Muscle of back (tissue), 13 donors: ENCODE data around the gene ARID3B. TPM values are rescaled to one million over a fixed set of nuclear protein-coding genes. Genes with fewer than 3 reads are reported as not detected.
A peak's percentile ranks its signal among the peaks of the same experiment; 100 is the strongest.
"Not testable (repeated sequence)": the region's sequence is repeated elsewhere in the genome, so short reads cannot be mapped to it uniquely, and the experiment has no call there.

Experiments
- DNase-seq, 3 donors: peaks; one replicate each; pipeline versions ENCODE4 v3.0.0 to v3.0.0-alpha.2; 2013
- long read RNA-seq, 9 donors: transcript quantifications; one replicate each; lab custom pipeline, GENCODE V29; 2026
- polyA plus RNA-seq, 10 donors: library from polyadenylated mRNA; unstranded; fragments of 120-200 nt; gene quantifications; one replicate each; pipeline ENCODE4 v1.2.1, GENCODE V29; 2013; ENCODE audit not compliant: insufficient read length in 10 of 10

The ARID3B gene
- polyA plus RNA-seq = 1 to 10 TPM; 3.5 to 6.5 (median 4.9) TPM
- long read RNA-seq, donor 1 = 0 reads
- long read RNA-seq, donor 2 = 0 reads
- long read RNA-seq, donor 3 = 0 reads
- long read RNA-seq, donor 4, full-length matches to known transcripts = 1 of 1 reads
- long read RNA-seq, donor 4, partial matches to known transcripts = 0 of 1 reads
- long read RNA-seq, donor 4, other reads (novel, unspliced or antisense) = 0 of 1 reads
- long read RNA-seq, donor 5 = 0 reads
- long read RNA-seq, donor 6 = 0 reads
- long read RNA-seq, donor 7 = 0 reads
- long read RNA-seq, donor 8, partial matches to known transcripts = 0 of 1 reads
- long read RNA-seq, donor 8, other reads (novel, unspliced or antisense) = 0 of 1 reads
- long read RNA-seq, donor 9 = 0 reads

GRCh38 chr15:74540761-74541493, at the start of gene ARID3B:
Gene ARID3B, plus strand, starts transcription at chr15:74541220. Its CDS starts 2,717 bp downstream, at chr15:74543937.
- peak; percentile 95 to 97 (median 97) for DNase-seq

- no peak for DNase-seq
Measured at GRCh38 chr15:74496648-74497047, 44.4 kb upstream of the ARID3B start.

DNA sequence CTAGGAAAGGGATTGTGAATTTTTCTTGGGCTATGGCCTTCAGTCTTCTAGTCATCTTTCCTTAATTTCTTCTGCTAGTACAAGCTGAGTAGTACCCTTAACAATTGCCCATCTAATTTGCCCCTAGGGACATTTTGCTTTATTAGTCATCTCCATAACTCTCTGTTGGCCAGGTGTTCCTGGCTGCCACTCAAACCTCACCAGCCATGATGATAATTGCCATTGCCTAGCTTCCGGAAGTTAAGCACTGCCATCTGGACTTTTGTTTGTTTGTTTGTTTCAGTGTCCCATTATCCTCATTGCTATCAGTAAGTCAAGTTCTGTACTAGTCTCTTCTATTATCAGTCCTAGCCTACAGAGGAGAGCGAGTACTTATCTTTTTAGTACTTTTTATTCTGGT, 43.4 kb upstream of the ARID3B start:
- DNase-seq = no peak

GRCh38 chr15:74499366-74499765, 41.7 kb upstream of the ARID3B start:
- DNase-seq = no peak

- DNase-seq = no peak
Measured at GRCh38 chr15:74500401-74500800, 40.6 kb upstream of the ARID3B start.

DNA sequence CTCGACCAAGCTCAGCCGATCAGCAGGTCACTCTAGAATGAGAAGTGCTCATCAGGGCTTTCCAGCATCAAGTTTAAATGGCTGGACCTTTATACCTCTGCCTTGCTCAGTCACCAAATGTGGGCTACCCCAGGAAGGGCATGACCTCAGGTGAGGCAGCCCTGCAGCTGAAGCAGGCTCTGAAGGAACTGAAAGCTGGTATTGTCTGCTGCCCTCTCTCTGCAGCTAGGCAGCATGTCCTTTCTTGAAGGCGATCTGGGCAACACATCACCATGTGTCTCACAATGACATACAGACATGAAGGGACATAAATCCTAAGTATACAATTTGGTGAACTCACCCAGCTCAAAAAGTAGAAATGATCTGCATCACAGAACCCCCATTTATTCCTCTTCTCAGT, 38.7 kb upstream of the ARID3B start:
- DNase-seq = no peak

- DNase-seq = no peak
Measured at GRCh38 chr15:74504418-74504817, 36.6 kb upstream of the ARID3B start.

DNA sequence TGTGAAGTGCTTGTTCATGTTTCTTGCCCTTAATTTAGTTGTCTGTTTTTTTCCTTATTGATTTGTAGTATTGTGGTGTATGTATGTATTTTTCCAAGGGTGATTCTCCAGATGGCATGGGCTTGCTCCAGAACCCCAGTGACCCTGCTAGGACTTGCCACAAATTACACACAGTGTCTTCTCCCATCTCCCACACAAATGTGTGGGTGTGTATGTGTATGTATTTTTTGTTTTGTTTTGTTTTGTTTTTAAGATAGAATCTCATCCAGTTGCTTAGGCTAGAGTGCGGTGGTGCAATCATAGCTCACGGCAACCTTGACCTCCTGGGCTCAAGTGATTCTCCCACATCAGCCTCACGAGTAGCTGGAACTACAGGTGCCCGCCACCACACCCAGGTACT, 36.2 kb upstream of the ARID3B start:
- no peak for DNase-seq

GRCh38 chr15:74505837-74506514, 35.0 kb upstream of the ARID3B start:
- no peak for DNase-seq

DNA sequence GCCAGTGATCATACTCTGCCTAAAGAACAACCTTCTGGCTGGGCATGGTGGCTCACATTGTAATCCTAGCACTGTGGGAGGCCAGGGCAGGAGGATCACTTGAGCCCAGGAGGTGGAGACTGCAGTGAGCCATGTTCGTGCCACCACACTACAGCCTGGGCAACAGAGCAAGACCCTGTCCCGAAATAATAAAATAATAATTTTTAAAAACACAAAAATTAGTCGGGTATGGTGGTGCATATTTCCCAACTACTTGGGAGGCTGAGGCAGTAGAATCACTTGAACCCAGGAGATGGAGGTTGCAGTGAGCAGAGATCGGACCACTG, 34.5 kb upstream of the ARID3B start:
- no peak for DNase-seq

DNA sequence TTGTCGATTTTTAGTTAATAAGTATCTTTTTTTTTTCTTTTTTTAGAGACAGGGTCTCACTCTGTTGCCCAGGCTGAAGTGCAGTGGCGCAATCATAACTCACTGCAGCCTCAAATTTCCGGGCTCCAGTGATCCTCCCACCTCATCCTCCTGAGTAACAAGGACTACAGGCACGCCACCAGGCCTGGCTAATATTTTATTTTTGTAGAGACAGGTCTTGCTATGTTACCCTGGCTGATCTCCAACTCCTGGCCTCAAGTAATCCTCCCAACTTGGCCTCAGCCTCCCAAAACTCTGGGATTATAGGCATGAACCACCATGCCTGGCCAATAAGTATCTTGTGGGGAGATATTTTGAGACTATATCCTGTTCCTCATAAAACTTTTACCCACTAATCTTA, 29.4 kb upstream of the ARID3B start:
- no peak for DNase-seq

DNA sequence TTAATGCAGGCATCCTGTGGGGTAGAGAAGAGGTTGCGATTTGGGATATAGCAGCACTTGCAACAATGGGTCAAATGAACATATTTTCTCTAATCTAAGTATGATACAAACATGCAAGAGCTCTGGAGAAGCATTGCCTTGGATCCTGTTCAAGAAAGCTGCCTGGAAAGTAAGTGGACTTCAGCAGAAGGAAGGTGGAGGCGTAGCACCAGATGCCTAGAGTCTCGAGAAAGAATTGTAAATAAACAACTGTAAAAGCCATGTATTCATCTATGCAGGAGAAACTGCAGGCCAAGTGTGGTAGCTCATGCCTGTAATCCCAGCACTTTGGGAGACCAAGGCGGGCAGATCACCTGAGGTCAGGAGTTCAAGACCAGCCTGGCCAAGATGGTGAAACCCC, 27.0 kb upstream of the ARID3B start:
- not testable (repeated sequence) for DNase-seq

- DNase-seq = no peak
Measured at GRCh38 chr15:74517096-74517495, 23.9 kb upstream of the ARID3B start.

DNA sequence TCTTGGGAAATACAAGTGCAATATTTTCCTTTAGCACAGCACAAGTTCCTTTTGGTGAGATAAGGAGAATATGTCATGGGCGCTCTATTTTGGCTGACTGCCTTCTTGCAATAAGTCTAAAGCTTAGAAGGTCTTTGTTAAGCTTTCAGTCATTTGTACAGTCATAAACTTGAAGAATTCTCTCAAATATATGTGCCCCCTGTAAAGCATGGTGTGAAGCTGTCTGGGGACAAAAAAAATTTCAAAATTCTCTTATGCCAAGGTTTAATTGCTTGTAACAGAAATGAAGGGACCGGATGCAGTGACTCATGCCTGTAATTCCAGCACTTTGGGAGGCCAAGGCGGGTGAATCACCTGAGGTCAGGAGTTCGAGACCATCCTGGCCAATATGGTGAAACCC, 21.7 kb upstream of the ARID3B start:
- no peak for DNase-seq

DNA sequence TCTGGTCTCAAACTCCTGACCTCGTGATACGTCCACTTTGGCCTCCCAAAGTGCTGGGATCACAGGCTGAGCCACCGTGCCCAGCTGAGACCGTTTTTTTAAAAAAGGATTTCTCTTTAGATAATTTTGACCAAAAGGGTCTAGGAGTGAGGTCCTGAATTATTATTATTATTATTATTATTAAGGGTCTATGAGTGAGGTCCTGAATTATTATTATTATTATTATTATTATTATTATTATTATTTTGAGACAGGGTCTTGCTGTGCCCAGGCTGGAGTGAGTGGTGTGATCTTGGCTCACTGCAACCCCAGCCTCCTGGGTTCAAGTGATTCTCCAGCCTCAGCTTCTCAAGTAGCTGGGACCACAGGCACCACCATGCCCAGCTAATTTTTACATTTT, 20.6 kb upstream of the ARID3B start:
- no peak for DNase-seq

DNA sequence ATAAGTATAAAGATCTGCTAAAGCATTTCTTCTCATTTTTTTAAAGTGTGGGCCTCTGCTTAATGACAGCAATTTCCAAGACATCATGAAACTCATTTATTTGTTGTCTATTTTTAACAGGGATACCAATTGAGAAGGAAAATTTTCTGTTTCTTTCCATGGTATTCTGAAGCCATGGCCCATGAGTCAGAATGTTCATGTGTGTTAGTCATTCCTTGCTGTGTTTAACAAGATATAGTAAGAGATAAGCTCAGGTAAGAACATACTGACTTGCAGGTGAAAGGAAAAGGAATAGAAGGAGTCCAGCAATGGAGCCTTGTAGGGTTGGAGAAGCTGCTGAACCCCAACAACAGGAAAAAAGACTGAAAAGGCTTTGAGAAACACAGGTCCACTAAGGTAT, 17.0 kb upstream of the ARID3B start:
- DNase-seq = no peak

DNA sequence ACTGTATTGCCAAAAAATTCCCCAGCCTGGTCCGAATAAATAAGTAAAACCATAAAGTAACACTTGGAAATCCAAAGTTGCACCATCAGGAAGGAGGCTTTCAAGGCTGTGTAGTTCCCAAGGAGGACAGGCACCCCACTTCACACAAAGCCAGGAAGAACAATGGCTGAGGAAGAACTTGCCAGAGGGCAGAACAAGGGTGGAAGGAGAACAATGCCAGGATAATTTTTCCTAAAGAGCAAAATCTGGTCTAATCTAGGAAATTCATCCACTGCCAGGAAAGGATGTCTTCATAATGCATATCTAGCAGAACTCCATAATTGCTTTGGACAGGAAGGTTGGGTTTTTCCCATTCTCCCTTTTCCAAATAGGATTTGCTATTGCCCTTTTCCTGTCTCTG, 15.7 kb upstream of the ARID3B start:
- DNase-seq = no peak

DNA sequence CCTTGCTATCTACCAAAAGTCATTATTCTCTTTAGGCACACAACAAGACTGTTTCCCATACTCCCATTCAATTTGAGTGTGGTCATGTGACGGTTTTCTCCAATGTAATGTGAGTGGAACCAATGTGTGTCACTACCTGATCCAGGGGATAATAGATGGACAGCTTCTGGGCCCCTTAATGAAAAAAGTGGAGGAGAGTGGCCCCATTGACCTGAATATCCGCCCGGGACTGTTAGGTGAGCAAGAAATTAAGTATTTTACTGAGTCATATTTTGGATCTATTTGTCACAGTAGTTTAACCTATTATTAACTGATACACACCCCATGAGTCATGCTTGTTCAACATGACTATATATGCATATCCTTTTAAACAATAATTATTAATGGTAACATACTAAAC, 15.1 kb upstream of the ARID3B start:
- no peak for DNase-seq

DNA sequence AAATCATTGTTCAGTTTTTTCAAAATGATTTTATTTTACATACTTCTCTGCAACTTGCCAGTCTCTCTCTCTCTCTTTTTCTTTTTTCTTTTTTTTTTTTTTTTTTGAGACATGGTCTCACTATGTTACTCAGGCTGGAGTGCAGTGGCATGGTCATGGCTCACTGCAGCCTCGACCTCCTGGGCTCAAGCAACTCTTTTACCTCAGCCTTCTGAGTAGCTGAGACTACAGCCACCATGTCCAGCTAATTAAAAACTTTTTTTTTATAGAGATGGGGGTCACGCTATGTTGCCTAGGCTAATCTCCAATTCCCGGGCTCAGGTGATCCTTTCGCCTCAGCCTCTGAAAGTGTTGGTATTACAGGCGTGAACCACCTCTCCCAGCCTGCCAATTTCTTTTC, 12.1 kb upstream of the ARID3B start:
- no peak for DNase-seq

- no peak for DNase-seq
Measured at GRCh38 chr15:74529921-74530320, 11.1 kb upstream of the ARID3B start.

GRCh38 chr15:74530771-74531143, 10.3 kb upstream of the ARID3B start:
- no peak for DNase-seq

- DNase-seq = peak in 1 of 3 donors; percentile 91
Measured at GRCh38 chr15:74531144-74531811, 9.7 kb upstream of the ARID3B start.
